GM19351 (cell line): Measurements from ENCODE around the gene FUBP3.

Experiments used
- ATAC-seq: cut with Tn5 transposase; IDR thresholded peaks from one replicate; pipeline ENCODE4 v1.9.1; 2021; ENCODE audit warnings: mild to moderate bottlenecking, moderate library complexity; ENCODE audit not compliant: unreplicated experiment

Gene FUBP3

GRCh38 chr9:130578865-130579737, at the start of gene FUBP3:
FUBP3 (plus strand) TSS chr9:130579577; CDS start chr9:130579681, 104 bp downstream.
- peak; percentile 87 for ATAC-seq

GRCh38 chr9:130530938-130531337, 48.4 kb upstream of the FUBP3 start:
- ATAC-seq = no peak

GRCh38 chr9:130531670-130532069, 47.7 kb upstream of the FUBP3 start:
- no peak for ATAC-seq

- ATAC-seq = no peak
These were observed 46.8 kb upstream of the FUBP3 start for GRCh38 chr9:130532426-130533080.

GRCh38 chr9:130535818-130536521, 43.4 kb upstream of the FUBP3 start:
- no peak for ATAC-seq

GRCh38 chr9:130536701-130537107, 42.7 kb upstream of the FUBP3 start:
- no peak for ATAC-seq

- ATAC-seq = no peak
These were observed 41.9 kb upstream of the FUBP3 start for GRCh38 chr9:130537346-130538050.

GRCh38 chr9:130539420-130540223, 39.8 kb upstream of the FUBP3 start:
- ATAC-seq = no peak

GRCh38 chr9:130541533-130541932, 37.8 kb upstream of the FUBP3 start:
- no peak for ATAC-seq

GRCh38 chr9:130542038-130542437, 37.3 kb upstream of the FUBP3 start:
- ATAC-seq = no peak

- ATAC-seq = no peak
These were observed 36.7 kb upstream of the FUBP3 start for GRCh38 chr9:130542457-130543228.

- no peak for ATAC-seq
These were observed 36.0 kb upstream of the FUBP3 start for GRCh38 chr9:130543368-130543767.

GRCh38 chr9:130543859-130544258, 35.5 kb upstream of the FUBP3 start:
- no peak for ATAC-seq

GRCh38 chr9:130544364-130544763, 35.0 kb upstream of the FUBP3 start:
- no peak for ATAC-seq

GRCh38 chr9:130548103-130548502, 31.3 kb upstream of the FUBP3 start:
- ATAC-seq = no peak

- ATAC-seq = no peak
These were observed 30.2 kb upstream of the FUBP3 start for GRCh38 chr9:130549093-130549735.

GRCh38 chr9:130554606-130555005, 24.8 kb upstream of the FUBP3 start:
- no peak for ATAC-seq

- no peak for ATAC-seq
These were observed 24.3 kb upstream of the FUBP3 start for GRCh38 chr9:130555061-130555460.

- ATAC-seq = no peak
These were observed 23.4 kb upstream of the FUBP3 start for GRCh38 chr9:130555968-130556367.
